HCT116 (cell line): Measurements from ENCODE around the gene PYGB. TPM values are rescaled to one million over a fixed set of nuclear protein-coding genes. Genes with fewer than 3 reads are reported as not detected.

Experiments used
- ATAC-seq: fragments of 200-7000 bp; cut with Tn5 transposase; 2 replicates; pipeline ENCODE4 v1.9.1; 2020; ENCODE audit warnings: mild to moderate bottlenecking, moderate library complexity
- BruUV-seq: library from RNA; stranded (reverse); fragments of 400-500 nt; replicated peaks from 2 replicates; lab custom pipeline; 2021; lab: Mats Ljungman, UMichigan
- CTCF ChIA-PET: fragments of 300-600 bp; sonication (Branson Sonifier 250); formaldehyde crosslinking; loops from one replicate; lab custom pipeline; 2021; ENCODE audit warnings: antibody characterized with exemption; lab: Charles Lee
- POLR2A ChIA-PET: fragments of 300-600, 350-600 bp; sonication (Branson Sonifier 250); formaldehyde crosslinking; loops from one replicate; lab custom pipeline; 2021; ENCODE audit warnings: antibody characterized with exemption; lab: Charles Lee
- RAD21 ChIA-PET, 2 experiments: fragments of 300-600 bp; sonication (Branson Sonifier 250); formaldehyde crosslinking; loops; one replicate each; lab custom pipeline; 2023; ENCODE audit warnings: low total read pairs in 2 of 2; ENCODE audit not compliant: uncharacterized antibody in 2 of 2, unreplicated experiment in 2 of 2, low non-redundant PET in 1 of 2; lab: Charles Lee
- DNase-seq: peaks from one replicate; pipeline ENCODE4 v3.0.0-alpha.2; 2010; ENCODE audit warnings: low read depth, low spot score
- H2AFZ ChIP-seq: fragments of 200-600 bp; shearing (Covaris generic), sonication (generic); 2 replicates; pipeline ENCODE4 v1.6.1; 2017; ENCODE audit warnings: low read depth, mixed run types, mixed read lengths, antibody characterized with exemption, low read length; ENCODE audit not compliant: poor library complexity, severe bottlenecking
- H3K27ac ChIP-seq: 2 replicates; pipeline ENCODE4 v1.5.1; 2012; ENCODE audit warnings: low read depth, low read length
- H3K27me3 ChIP-seq: fragments of 200-600 bp; sonication (generic); 2 replicates; pipeline ENCODE4 v1.6.1; 2016; ENCODE audit warnings: mixed run types, low read length, mixed read lengths; ENCODE audit not compliant: insufficient read depth
- H3K36me3 ChIP-seq, 2 experiments: fragments of 200-500 bp in 1 of 2; fragments of 200-600 bp in 1 of 2; sonication (Bioruptor generic) in 1 of 2; sonication (generic) in 1 of 2; 2 replicates each; pipeline versions ENCODE4 v1.5.1 to v1.6.1; 2014 to 2016; ENCODE audit warnings: low read length in 2 of 2, inconsistent platforms in 1 of 2, mixed read lengths in 1 of 2, mixed run types in 1 of 2; ENCODE audit not compliant: insufficient read depth in 2 of 2, control insufficient read depth in 1 of 2
- H3K4me1 ChIP-seq, 2 experiments: fragments of 200-600 bp in 1 of 2; sonication (generic) in 1 of 2; 2 replicates each; pipeline versions ENCODE4 v1.5.1 to v1.6.1; 2012 to 2017; ENCODE audit warnings: low read length in 2 of 2, inconsistent platforms in 1 of 2, mild to moderate bottlenecking in 1 of 2, mixed read lengths in 1 of 2, mixed run types in 1 of 2, moderate library complexity in 1 of 2; ENCODE audit not compliant: insufficient read depth in 2 of 2, control insufficient read depth in 1 of 2
- H3K4me2 ChIP-seq: fragments of 200-600 bp; sonication (generic); 2 replicates; pipeline ENCODE4 v1.6.1; 2017; ENCODE audit warnings: mixed run types, low read length, mixed read lengths
- H3K4me3 ChIP-seq, 2 experiments: fragments of 200-600 bp in 1 of 2; sonication (generic) in 1 of 2; replicated peaks in 1 of 2; 2 replicates each; pipeline ENCODE4 v1.5.1; 2011 to 2016; ENCODE audit warnings: low read length in 2 of 2, control low read depth in 1 of 2, low read depth in 1 of 2, mild to moderate bottlenecking in 1 of 2, mixed read lengths in 1 of 2, mixed run types in 1 of 2
- H3K79me2 ChIP-seq: fragments of 200-600 bp; sonication (generic); 2 replicates; pipeline ENCODE4 v1.6.1; 2017; ENCODE audit warnings: mild to moderate bottlenecking, mixed run types, low read length, moderate library complexity, mixed read lengths; ENCODE audit not compliant: insufficient read depth
- H3K9ac ChIP-seq: fragments of 200-600 bp; sonication (generic); 2 replicates; pipeline ENCODE4 v1.6.1; 2016; ENCODE audit warnings: low read length, mixed read lengths
- H3K9me2 ChIP-seq: fragments of 200-600 bp; sonication (generic), shearing (Covaris generic); 2 replicates; pipeline ENCODE4 v1.6.1; 2017; ENCODE audit warnings: mixed run types, mild to moderate bottlenecking, moderate library complexity; ENCODE audit not compliant: insufficient read depth
- H3K9me3 ChIP-seq, 2 experiments: fragments of 200-500 bp in 1 of 2; fragments of 200-600 bp in 1 of 2; sonication (Bioruptor generic) in 1 of 2; sonication (generic) in 1 of 2; 2 replicates each; pipeline ENCODE4 v1.6.1; 2014 to 2017; ENCODE audit warnings: low read length in 2 of 2, mixed read lengths in 2 of 2, inconsistent platforms in 1 of 2, low read depth in 1 of 2, mild to moderate bottlenecking in 1 of 2, mixed run types in 1 of 2, moderate library complexity in 1 of 2; ENCODE audit not compliant: control insufficient read depth in 1 of 2, insufficient read depth in 1 of 2
- H4K20me1 ChIP-seq: fragments of 200-600 bp; sonication (generic), shearing (Covaris generic); 2 replicates; pipeline ENCODE4 v1.6.1; 2017; ENCODE audit warnings: mixed run types, mild to moderate bottlenecking, moderate library complexity; ENCODE audit not compliant: insufficient read depth
- EGR1 ChIP-seq: IDR thresholded peaks from 2 replicates; pipeline ENCODE4 v1.6.1; 2012; ENCODE audit warnings: low read depth
- ELF1 ChIP-seq: IDR thresholded peaks from 2 replicates; pipeline ENCODE4 v1.6.1; 2012; ENCODE audit warnings: low read depth, borderline replicate concordance
- EZH2phosphoT487 ChIP-seq: fragments of 200-600 bp; IDR thresholded peaks from 2 replicates; pipeline ENCODE4 v1.6.1; 2018; ENCODE audit warnings: antibody characterized with exemption, borderline replicate concordance
- RAD21 ChIP-seq: IDR thresholded peaks from 2 replicates; pipeline ENCODE4 v1.6.1; 2012; ENCODE audit warnings: low read depth, mild to moderate bottlenecking
- SIN3A ChIP-seq: IDR thresholded peaks from 2 replicates; pipeline ENCODE4 v1.6.1; 2012; ENCODE audit warnings: low read depth
- SRF ChIP-seq: IDR thresholded peaks from 2 replicates; pipeline ENCODE4 v1.6.1; 2012; ENCODE audit warnings: low read depth
- TCF7L2 ChIP-seq: IDR thresholded peaks from 2 replicates; pipeline ENCODE4 v1.7.0; 2011; ENCODE audit warnings: borderline replicate concordance, inconsistent platforms; ENCODE audit not compliant: insufficient read depth, insufficient read length; ENCODE audit errors: extremely low read depth
- ZFX ChIP-seq: fragments of 450-650 bp; IDR thresholded peaks from 2 replicates; pipeline ENCODE4 v1.6.1; 2017
- intact Hi-C: fragments of 100-400 bp; cut with micrococcal nuclease; formaldehyde crosslinking; loops from 2 replicates; pipeline ENCODE4 v1.10.0; 2022
- total RNA-seq: library from RNA; stranded (reverse); gene quantifications from one replicate; pipeline ENCODE4 v1.2.1, GENCODE V29; 2021; ENCODE audit not compliant: unreplicated experiment
- TF ChIP-seq, protein P1 (sequence below): IDR thresholded peaks from 2 replicates; pipeline ENCODE4 v1.6.1; 2012
- TF ChIP-seq, protein P2 (sequence below), 3 experiments: fragments of 200-600 bp in 1 of 3; sonication (generic) in 1 of 3; IDR thresholded peaks in 2 of 3; conservative IDR thresholded peaks in 1 of 3; 2 replicates each; pipeline ENCODE4 v1.5.1; 2012 to 2017; ENCODE audit warnings: low read depth in 2 of 3, low read length in 2 of 3, antibody characterized with exemption in 1 of 3, borderline replicate concordance in 1 of 3, control low read depth in 1 of 3, mild to moderate bottlenecking in 1 of 3, mixed read lengths in 1 of 3, mixed run types in 1 of 3, moderate library complexity in 1 of 3; ENCODE audit not compliant: insufficient read depth in 1 of 3
- TF ChIP-seq, protein P3 (sequence below): IDR thresholded peaks from 2 replicates; pipeline ENCODE4 v1.6.1; 2012

PYGB gene
- total RNA-seq, 1 experiment from 2014 or later: 87.8 TPM

DNA sequence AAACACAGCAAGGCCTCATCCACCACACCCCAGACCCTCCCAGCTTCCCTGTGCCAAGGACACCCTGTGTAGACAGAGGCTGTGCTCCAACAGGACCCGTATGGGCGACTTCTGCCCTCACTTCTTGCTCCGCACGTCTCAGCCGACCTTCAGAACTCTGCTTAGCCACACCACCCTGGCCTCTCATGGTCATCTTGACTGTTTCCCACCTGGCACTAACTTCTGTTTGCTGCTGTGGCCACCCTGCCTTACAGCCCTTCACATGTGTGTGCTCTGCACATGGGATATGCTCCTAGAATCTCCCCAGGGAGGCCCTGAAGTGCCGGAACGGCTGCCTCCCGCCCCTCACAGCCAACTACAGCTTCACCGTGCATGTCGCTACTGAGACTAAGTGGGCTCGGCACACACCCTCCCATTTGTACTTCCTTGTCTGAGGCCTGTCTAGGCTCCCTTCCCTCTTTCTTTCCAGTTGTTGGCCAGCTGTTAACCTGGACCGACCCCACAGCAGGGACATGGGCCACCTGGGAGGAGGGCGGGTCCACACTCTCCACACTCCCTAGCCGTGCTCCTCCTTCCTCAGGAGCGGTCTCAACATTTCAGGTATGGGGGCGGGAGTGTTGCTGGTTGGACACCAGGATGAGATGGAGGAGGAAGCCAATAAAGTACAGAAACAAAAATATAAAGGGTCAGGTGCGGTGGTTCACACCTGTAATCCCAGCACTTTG lies 69.6 kb downstream of the PYGB start:
- Histone ChIP-seq H3K9ac (no peak overlapping the region), H3K27ac (no peak overlapping the region), H3K9me2 (no peaks in the 10 kb centered on the region), H3K9me3 (no peaks in the 10 kb centered on the region), H3K27me3 (no peaks in the 10 kb centered on the region), H4K20me1 (no peaks in the 10 kb centered on the region), H3K4me3 (no peak overlapping the region), H3K4me1 (peaks cover 0 to 5% of the 10 kb centered on the region in 2 experiments; a peak in 1 of 4 replicates), H3K36me3 (no peaks in the 10 kb centered on the region; a peak in 1 of 4 replicates), H2AFZ (no peak overlapping the region), H3K4me2 (no peak overlapping the region), H3K79me2 (no peaks in the 10 kb centered on the region)
- ATAC-seq: no peak
- ChIA-PET POLR2A (no interaction called here), CTCF (no interaction called here), RAD21 (no interaction called here)
- no TSS peak for BruUV-seq
- no peak for TF ChIP-seq SRF
- TF ChIP-seq, protein P1, sequence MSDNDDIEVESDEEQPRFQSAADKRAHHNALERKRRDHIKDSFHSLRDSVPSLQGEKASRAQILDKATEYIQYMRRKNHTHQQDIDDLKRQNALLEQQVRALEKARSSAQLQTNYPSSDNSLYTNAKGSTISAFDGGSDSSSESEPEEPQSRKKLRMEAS: no peak
- no peak for TF ChIP-seq TCF7L2
- TF ChIP-seq, protein P2, sequence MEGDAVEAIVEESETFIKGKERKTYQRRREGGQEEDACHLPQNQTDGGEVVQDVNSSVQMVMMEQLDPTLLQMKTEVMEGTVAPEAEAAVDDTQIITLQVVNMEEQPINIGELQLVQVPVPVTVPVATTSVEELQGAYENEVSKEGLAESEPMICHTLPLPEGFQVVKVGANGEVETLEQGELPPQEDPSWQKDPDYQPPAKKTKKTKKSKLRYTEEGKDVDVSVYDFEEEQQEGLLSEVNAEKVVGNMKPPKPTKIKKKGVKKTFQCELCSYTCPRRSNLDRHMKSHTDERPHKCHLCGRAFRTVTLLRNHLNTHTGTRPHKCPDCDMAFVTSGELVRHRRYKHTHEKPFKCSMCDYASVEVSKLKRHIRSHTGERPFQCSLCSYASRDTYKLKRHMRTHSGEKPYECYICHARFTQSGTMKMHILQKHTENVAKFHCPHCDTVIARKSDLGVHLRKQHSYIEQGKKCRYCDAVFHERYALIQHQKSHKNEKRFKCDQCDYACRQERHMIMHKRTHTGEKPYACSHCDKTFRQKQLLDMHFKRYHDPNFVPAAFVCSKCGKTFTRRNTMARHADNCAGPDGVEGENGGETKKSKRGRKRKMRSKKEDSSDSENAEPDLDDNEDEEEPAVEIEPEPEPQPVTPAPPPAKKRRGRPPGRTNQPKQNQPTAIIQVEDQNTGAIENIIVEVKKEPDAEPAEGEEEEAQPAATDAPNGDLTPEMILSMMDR (IDR thresholded peaks at IDR 0.05 in 2 of 3, conservative IDR thresholded peaks at IDR 0.05 in 1 of 3; ENCODE audit: borderline replicate concordance in 1 of 3, insufficient read depth in 1 of 3, low read depth in 2 of 3, low read length in 2 of 3): no peak
- TF ChIP-seq RAD21: no peak
- no peak for TF ChIP-seq EZH2phosphoT487
- no peak for TF ChIP-seq ELF1
- no peak for TF ChIP-seq ZFX
- no peak for TF ChIP-seq SIN3A
- no peak for TF ChIP-seq EGR1
- TF ChIP-seq, protein P3, sequence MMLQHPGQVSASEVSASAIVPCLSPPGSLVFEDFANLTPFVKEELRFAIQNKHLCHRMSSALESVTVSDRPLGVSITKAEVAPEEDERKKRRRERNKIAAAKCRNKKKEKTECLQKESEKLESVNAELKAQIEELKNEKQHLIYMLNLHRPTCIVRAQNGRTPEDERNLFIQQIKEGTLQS: no peak
- DNase-seq: no peak
- intact Hi-C loops: no loop called here
